ENCODE results near the gene ADGRE3. TPM values are rescaled to one million over a fixed set of nuclear protein-coding genes. Genes with fewer than 3 reads are reported as not detected.

ADGRE3 gene
- total RNA-seq, 1 experiment from 2014 or later = not detected

- TF ChIP-seq ZNF281 (CRISPR knock-in tag; IDR thresholded peaks at IDR 0.05) (no peak), IRF1 (CRISPR knock-in tag; IDR thresholded peaks at IDR 0.05) (no peak), ARID4B (CRISPR knock-in tag; IDR thresholded peaks at IDR 0.05; ENCODE audit: borderline replicate concordance) (no peak)
Observed at GRCh38 chr19:14699641-14700040, 25.0 kb upstream of the ADGRE3 start (continued).

GRCh38 chr19:14695471-14695870, 20.8 kb upstream of the ADGRE3 start:
- H3K27me3 Mint-ChIP-seq (ENCODE audit: low read depth) = no peaks in the 10 kb centered on the region
- ATAC-seq = no peak
- TF ChIP-seq TP53 (CRISPR knock-in tag; IDR thresholded peaks at IDR 0.05) (no peak), ZNF396 (CRISPR knock-in tag; IDR thresholded peaks at IDR 0.05; ENCODE audit: borderline replicate concordance) (no peak), MYBL2 (CRISPR knock-in tag; IDR thresholded peaks at IDR 0.05) (no peak), CBFB (CRISPR knock-in tag; IDR thresholded peaks at IDR 0.05; ENCODE audit: low read depth) (no peak), SMAD3 (CRISPR knock-in tag; IDR thresholded peaks at IDR 0.05; ENCODE audit: borderline replicate concordance) (no peak), NFYB (CRISPR knock-in tag; conservative IDR thresholded peaks at IDR 0.05; ENCODE audit: low read depth) (no peak), ZNF317 (CRISPR knock-in tag; IDR thresholded peaks at IDR 0.05; ENCODE audit: borderline replicate concordance, low read depth) (no peak)
- H3K4me3 Mint-ChIP-seq = no peak overlapping the region
- ChIA-PET POLR2A (no interaction called here), CTCF (no interaction called here)
- H3K4me1 Mint-ChIP-seq = peaks cover 4% of the 10 kb centered on the region; the same call in 1 of the 2 replicates
- DNase-seq (ENCODE audit: low spot score) = no peak
- H3K27ac Mint-ChIP-seq = no peak overlapping the region
- H3K36me3 Mint-ChIP-seq = peaks cover 39% of the 10 kb centered on the region
- H3K9me3 Mint-ChIP-seq = no peaks in the 10 kb centered on the region

GRCh38 chr19:14694641-14695266, 20.1 kb upstream of the ADGRE3 start:
- no peak overlapping the region for H3K4me3 Mint-ChIP-seq
- DNase-seq (ENCODE audit: low spot score) = no peak
- no peak overlapping the region for H3K27ac Mint-ChIP-seq
- ATAC-seq = no peak
- ChIA-PET CTCF (interaction anchor here (0.5 to 2.0 kb wide), 2 partner anchors 121 to 397 kb away, joined by 3 to 8 read pairs; no protein-coding TSS in a partner anchor), POLR2A (no interaction called here)
- H3K9me3 Mint-ChIP-seq = no peaks in the 10 kb centered on the region
- peaks cover 31% of the 10 kb centered on the region for H3K36me3 Mint-ChIP-seq
- H3K27me3 Mint-ChIP-seq (ENCODE audit: low read depth) = no peaks in the 10 kb centered on the region
- H3K4me1 Mint-ChIP-seq = peaks cover 6% of the 10 kb centered on the region; the same call in 1 of the 2 replicates
- TF ChIP-seq NFATC4 (CRISPR knock-in tag; IDR thresholded peaks at IDR 0.05) (no peak), ZNF423 (CRISPR knock-in tag; IDR thresholded peaks at IDR 0.05) (no peak), FOXP1 (CRISPR knock-in tag; IDR thresholded peaks at IDR 0.05; ENCODE audit: borderline replicate concordance) (no peak), NFYB (CRISPR knock-in tag; conservative IDR thresholded peaks at IDR 0.05; ENCODE audit: low read depth) (no peak), ARID4B (CRISPR knock-in tag; IDR thresholded peaks at IDR 0.05; ENCODE audit: borderline replicate concordance) (no peak), MLX (CRISPR knock-in tag; IDR thresholded peaks at IDR 0.05) (no peak), E2F1 (CRISPR knock-in tag; IDR thresholded peaks at IDR 0.05) (no peak), SMAD3 (CRISPR knock-in tag; IDR thresholded peaks at IDR 0.05; ENCODE audit: borderline replicate concordance) (no peak), SMAD4 (CRISPR knock-in tag; IDR thresholded peaks at IDR 0.05) (no peak), IRF2 (CRISPR knock-in tag; IDR thresholded peaks at IDR 0.05; ENCODE audit: borderline replicate concordance, low read depth) (no peak), GABPB1 (CRISPR knock-in tag; IDR thresholded peaks at IDR 0.05) (no peak)
